ENCODE measurements around the gene CMC2. TPM values are rescaled to one million over a fixed set of nuclear protein-coding genes. Genes with fewer than 3 reads are reported as not detected.

CMC2 gene
- total and polyA plus RNA-seq, 2 of the 8 experiments (the other 6 are each of a cell fraction or from before 2014, with no cell fraction given) = 66.6 to 116 TPM

GRCh38 chr16:80990978-80991377 lies 15.7 kb downstream of the CMC2 start (continued):
- TF ChIP-seq CHD7 (IDR thresholded peaks at IDR 0.05; ENCODE audit: insufficient replicate concordance, low read length) = no peak
